Measurements from ENCODE around the gene CHEK1. TPM values are rescaled to one million over a fixed set of nuclear protein-coding genes. Genes with fewer than 3 reads are reported as not detected.
"Not testable (repeated sequence)": the region's sequence is repeated elsewhere in the genome, so short reads cannot be mapped to it uniquely, and the experiment has no call there.

CHEK1 gene
- total and polyA plus RNA-seq, 2 donors from 2014 or later: 4.6 to 4.9 TPM

- intact Hi-C loops (cut with DNase I): no loop called here
These were observed 76.2 kb downstream of the CHEK1 start for GRCh38 chr11:125701018-125701610.

GRCh38 chr11:125701858-125702621, 77.1 kb downstream of the CHEK1 start:
- H3K9ac ChIP-seq (ENCODE audit: low read length in 3 of 3): no peak overlapping the region
- H3K27me3 ChIP-seq (ENCODE audit: control insufficient read depth, insufficient read depth, low read length): no peaks in the 10 kb centered on the region
- no peak for DNase-seq
- H3K36me3 ChIP-seq (ENCODE audit: control insufficient read depth in 2 of 3, insufficient read depth in 3 of 3, low read length in 3 of 3): no peaks in the 10 kb centered on the region
- no peak for TF ChIP-seq CTCF (IDR thresholded peaks at IDR 0.05; ENCODE audit: borderline replicate concordance, extremely low read depth, insufficient read depth)
- intact Hi-C loops (cut with DNase I): no loop called here
- H3K4me1 ChIP-seq (ENCODE audit: control insufficient read depth in 2 of 3, insufficient read depth in 2 of 3, low read depth in 1 of 3, low read length in 3 of 3): no peaks in the 10 kb centered on the region
- H3K27ac ChIP-seq (ENCODE audit: low read depth in 2 of 2, low read length in 2 of 2): no peak overlapping the region
- no peak for FAIRE-seq
- no peak overlapping the region for H3K4me3 ChIP-seq (ENCODE audit: low read length in 3 of 3)
- no peaks in the 10 kb centered on the region for H3K9me3 ChIP-seq (ENCODE audit: control insufficient read depth in 2 of 3, insufficient read depth in 1 of 3, low read length in 3 of 3)

More at GRCh38 chr11:125701018-125701610, 76.2 kb downstream of the CHEK1 start:
- DNase-seq: no peak
- Histone ChIP-seq H3K4me3 (ENCODE audit: low read length in 3 of 3) (no peak overlapping the region), H3K9me3 (ENCODE audit: control insufficient read depth in 2 of 3, insufficient read depth in 1 of 3, low read length in 3 of 3) (no peaks in the 10 kb centered on the region), H3K27ac (ENCODE audit: low read depth in 2 of 2, low read length in 2 of 2) (no peak overlapping the region), H3K9ac (ENCODE audit: low read length in 3 of 3) (no peak overlapping the region), H3K4me1 (ENCODE audit: control insufficient read depth in 2 of 3, insufficient read depth in 2 of 3, low read depth in 1 of 3, low read length in 3 of 3) (no peaks in the 10 kb centered on the region), H3K36me3 (ENCODE audit: control insufficient read depth in 2 of 3, insufficient read depth in 3 of 3, low read length in 3 of 3) (no peaks in the 10 kb centered on the region), H3K27me3 (ENCODE audit: control insufficient read depth, insufficient read depth, low read length) (no peaks in the 10 kb centered on the region)
- TF ChIP-seq CTCF (IDR thresholded peaks at IDR 0.05; ENCODE audit: borderline replicate concordance, extremely low read depth, insufficient read depth): no peak
- FAIRE-seq: no peak

- H3K27ac ChIP-seq (ENCODE audit: low read depth in 2 of 2, low read length in 2 of 2); FAIRE-seq; H3K9me3 ChIP-seq (ENCODE audit: control insufficient read depth in 2 of 3, insufficient read depth in 1 of 3, low read length in 3 of 3); H3K36me3 ChIP-seq (ENCODE audit: control insufficient read depth in 2 of 3, insufficient read depth in 3 of 3, low read length in 3 of 3); intact Hi-C loops (cut with DNase I); H3K9ac ChIP-seq (ENCODE audit: low read length in 3 of 3); H3K4me3 ChIP-seq (ENCODE audit: low read length in 3 of 3); H3K4me1 ChIP-seq (ENCODE audit: control insufficient read depth in 2 of 3, insufficient read depth in 2 of 3, low read depth in 1 of 3, low read length in 3 of 3); DNase-seq; H3K27me3 ChIP-seq (ENCODE audit: control insufficient read depth, insufficient read depth, low read length): not testable (repeated sequence)
These were observed 79.7 kb downstream of the CHEK1 start for GRCh38 chr11:125704686-125705085.

GRCh38 chr11:125720781-125721180, 95.8 kb downstream of the CHEK1 start:
- TF ChIP-seq CTCF (IDR thresholded peaks at IDR 0.05; ENCODE audit: borderline replicate concordance, extremely low read depth, insufficient read depth): no peak
- DNase-seq (no peak), FAIRE-seq (no peak)
- Histone ChIP-seq H3K4me1 (ENCODE audit: control insufficient read depth in 2 of 3, insufficient read depth in 2 of 3, low read depth in 1 of 3, low read length in 3 of 3) (no peaks in the 10 kb centered on the region), H3K9ac (ENCODE audit: low read length in 3 of 3) (no peak overlapping the region), H3K9me3 (ENCODE audit: control insufficient read depth in 2 of 3, insufficient read depth in 1 of 3, low read length in 3 of 3) (no peaks in the 10 kb centered on the region), H3K27ac (ENCODE audit: low read depth in 2 of 2, low read length in 2 of 2) (no peak overlapping the region), H3K27me3 (ENCODE audit: control insufficient read depth, insufficient read depth, low read length) (no peaks in the 10 kb centered on the region), H3K36me3 (ENCODE audit: control insufficient read depth in 2 of 3, insufficient read depth in 3 of 3, low read length in 3 of 3) (no peaks in the 10 kb centered on the region), H3K4me3 (ENCODE audit: low read length in 3 of 3) (no peak overlapping the region)
- intact Hi-C loops (cut with DNase I): no loop called here

Measured in kidney (tissue), 14 donors.